NCI-H1930 (cell line): ENCODE results near the gene ARHGAP45.
A peak's percentile ranks its signal among the peaks of the same experiment; 100 is the strongest.

ENCODE experiments used
- DNase-seq, 2 experiments: peaks; one replicate each; lab custom pipeline; 2025; lab: John Stamatoyannopoulos, UW

Gene ARHGAP45

GRCh38 chr19:1055028-1055425 is 11.9 kb upstream of the ARHGAP45 start:
- DNase-seq, result no peak

- no peak for DNase-seq
Observed at GRCh38 chr19:1055886-1056620, 10.9 kb upstream of the ARHGAP45 start.

- peak in 1 of 2 experiments; percentile 61 for DNase-seq
Observed at GRCh38 chr19:1057176-1057855, 9.7 kb upstream of the ARHGAP45 start.

- DNase-seq, result no peak
Observed at GRCh38 chr19:1058112-1058511, 8.9 kb upstream of the ARHGAP45 start.

GRCh38 chr19:1060689-1061088 is 6.3 kb upstream of the ARHGAP45 start:
- DNase-seq, result no peak

GRCh38 chr19:1061987-1062386 is 5.0 kb upstream of the ARHGAP45 start:
- DNase-seq, result no peak

- no peak for DNase-seq
Observed at GRCh38 chr19:1062387-1063029, 4.5 kb upstream of the ARHGAP45 start.

- no peak for DNase-seq
Observed at GRCh38 chr19:1063030-1063908, 3.7 kb upstream of the ARHGAP45 start.

GRCh38 chr19:1063909-1064660 is 2.9 kb upstream of the ARHGAP45 start:
- no peak for DNase-seq

GRCh38 chr19:1064661-1065605 is 2.0 kb upstream of the ARHGAP45 start:
- DNase-seq, result peak in 1 of 2 experiments; percentile 45

- DNase-seq, result no peak
Observed at GRCh38 chr19:1065606-1066109, 1.3 kb upstream of the ARHGAP45 start.

GRCh38 chr19:1066251-1066747 is 668 bp upstream of the ARHGAP45 start:
- DNase-seq, result no peak

GRCh38 chr19:1067341-1067957 is 482 bp downstream of the ARHGAP45 start:
- DNase-seq, result no peak

GRCh38 chr19:1068009-1069001 is 1.3 kb downstream of the ARHGAP45 start:
- DNase-seq, result no peak

GRCh38 chr19:1069009-1069779 is 2.2 kb downstream of the ARHGAP45 start:
- DNase-seq, result no peak

- peak; percentile 44 to 64 for DNase-seq
Observed at GRCh38 chr19:1070576-1070930, 3.6 kb downstream of the ARHGAP45 start.
